Right cardiac atrium (tissue), 5 donors: ENCODE measurements around the gene NUP214. TPM values are rescaled to one million over a fixed set of nuclear protein-coding genes. Genes with fewer than 3 reads are reported as not detected.
A peak's percentile ranks its signal among the peaks of the same experiment; 100 is the strongest.

Experiments used
- ATAC-seq, 2 donors: fragments of 200-7000 bp; cut with Tn5 transposase; one replicate each; pipeline versions ENCODE4 v1.8.0 to v1.9.1; 2020; ENCODE audit warnings: moderate library complexity in 2 of 2, mild to moderate bottlenecking in 1 of 2
- DNase-seq, 3 donors: peaks; one replicate each; pipeline ENCODE4 v3.0.0-alpha.2; 2020
- H3K27ac ChIP-seq: one replicate; pipeline ENCODE4 v1.5.1; 2013; ENCODE audit warnings: mild to moderate bottlenecking, low read length, control low read depth, moderate library complexity
- H3K27me3 ChIP-seq: one replicate; pipeline ENCODE4 v1.6.1; 2013; ENCODE audit not compliant: control insufficient read depth, insufficient read depth
- H3K4me1 ChIP-seq: one replicate; pipeline ENCODE4 v1.6.1; 2013; ENCODE audit warnings: low read length; ENCODE audit not compliant: control insufficient read depth, insufficient read depth
- H3K4me3 ChIP-seq: one replicate; pipeline ENCODE4 v1.5.1; 2013; ENCODE audit warnings: low read length, control low read depth
- H3K9me3 ChIP-seq: one replicate; pipeline ENCODE4 v1.6.1; 2013; ENCODE audit warnings: low read length; ENCODE audit not compliant: control insufficient read depth
- WGBS: extraction: QIAGEN DNeasy Blood & Tissue Kit; methylation state at CpG from one replicate; pipeline ENCODE4 v1.1.7; 2013; 5-methylcytosine and 5-hydroxymethylcytosine counted together
- intact Hi-C, 4 donors: fragments of 100-400 bp; cut with DNase I; formaldehyde crosslinking; loops; one replicate each; pipeline versions ENCODE4 v1.11.0 to v1.14.0; 2022 to 2023
- polyA plus RNA-seq: library from polyadenylated mRNA; stranded (reverse); fragments of 200-250 nt; gene quantifications from one replicate; pipeline ENCODE4 v1.2.3, GENCODE V29; 2013
- total RNA-seq, 4 donors: library from RNA; stranded (reverse); fragmentation: NEBNext Ultra II Directional; extraction: Animal tissue kit (Norgen Biotek cat#: 25700); gene quantifications; one replicate each; pipeline ENCODE4 v1.2.1, GENCODE V29; 2021
- donor health status: healthy with polysubstance abuse.
- donor health status: DM: no; HTN: yes; CAD: no.
- donor health status: DM: no; HTN: no; CAD: no.
- donor health status: DM: no; HTN: yes; CAD: no; lungs with severe emphysema.
- donor health status: DM: yes; HTN: yes; CAD: no.

NUP214 gene
- total and polyA plus RNA-seq, 5 donors, result 12.0 to 34.6 (median 27.5) TPM

DNA sequence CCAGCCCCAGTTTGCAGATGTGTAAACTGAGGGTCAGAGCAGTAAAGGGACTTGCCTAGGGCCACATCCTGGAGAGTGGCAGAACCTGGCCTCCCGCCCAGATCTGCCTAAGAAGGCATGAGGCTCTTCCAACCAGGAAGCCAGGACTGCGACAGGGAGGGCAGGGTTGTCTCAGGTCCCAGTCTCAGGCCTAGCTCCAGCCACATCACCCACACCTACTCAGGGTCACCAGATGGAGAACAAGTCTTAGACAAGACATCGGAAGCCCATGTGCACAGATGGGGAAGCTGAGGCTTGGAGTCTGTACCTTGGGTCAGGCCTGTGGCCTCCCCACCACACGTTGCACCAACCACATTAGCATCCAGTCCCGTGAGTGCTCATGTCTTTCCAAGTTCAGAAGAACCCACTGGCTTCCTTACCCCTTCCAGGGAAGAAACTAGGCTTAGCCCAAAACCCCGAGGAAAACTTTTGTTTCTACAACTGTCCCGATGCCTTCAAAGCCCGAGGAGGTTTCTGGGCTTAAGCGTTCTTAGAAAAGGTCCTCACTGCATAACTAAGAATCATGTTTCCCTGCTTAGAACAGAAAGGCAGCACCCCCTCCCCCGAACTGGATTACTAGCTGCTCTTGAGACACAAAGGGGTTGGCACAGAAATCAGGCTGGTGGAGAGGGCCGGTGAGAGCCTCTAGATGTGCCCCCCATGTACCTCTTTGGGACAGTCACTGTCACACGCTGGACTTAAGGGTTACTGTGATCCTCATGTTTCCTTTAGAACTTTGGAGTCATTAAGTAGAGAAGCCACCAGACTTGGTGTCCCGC lies 148.7 kb downstream of the NUP214 start:
- peak overlapping the region; percentile 86 for H3K4me3 ChIP-seq
- no peak for ATAC-seq
- H3K27me3 ChIP-seq, result no peaks in the 10 kb centered on the region
- H3K4me1 ChIP-seq, result peaks cover 6% of the 10 kb centered on the region
- intact Hi-C loops, result loop anchor here in 3 of 4 donors (2.0 to 10.0 kb wide), 3 partner anchors 89 to 99 kb away; no protein-coding TSS in a partner anchor
- peak overlapping the region; percentile 98 for H3K27ac ChIP-seq
- WGBS, result 38% methylated on average over 13 of the region's 13 CpGs
- no peaks in the 10 kb centered on the region for H3K9me3 ChIP-seq
- peak; percentile 46 to 77 (median 53) for DNase-seq

DNA sequence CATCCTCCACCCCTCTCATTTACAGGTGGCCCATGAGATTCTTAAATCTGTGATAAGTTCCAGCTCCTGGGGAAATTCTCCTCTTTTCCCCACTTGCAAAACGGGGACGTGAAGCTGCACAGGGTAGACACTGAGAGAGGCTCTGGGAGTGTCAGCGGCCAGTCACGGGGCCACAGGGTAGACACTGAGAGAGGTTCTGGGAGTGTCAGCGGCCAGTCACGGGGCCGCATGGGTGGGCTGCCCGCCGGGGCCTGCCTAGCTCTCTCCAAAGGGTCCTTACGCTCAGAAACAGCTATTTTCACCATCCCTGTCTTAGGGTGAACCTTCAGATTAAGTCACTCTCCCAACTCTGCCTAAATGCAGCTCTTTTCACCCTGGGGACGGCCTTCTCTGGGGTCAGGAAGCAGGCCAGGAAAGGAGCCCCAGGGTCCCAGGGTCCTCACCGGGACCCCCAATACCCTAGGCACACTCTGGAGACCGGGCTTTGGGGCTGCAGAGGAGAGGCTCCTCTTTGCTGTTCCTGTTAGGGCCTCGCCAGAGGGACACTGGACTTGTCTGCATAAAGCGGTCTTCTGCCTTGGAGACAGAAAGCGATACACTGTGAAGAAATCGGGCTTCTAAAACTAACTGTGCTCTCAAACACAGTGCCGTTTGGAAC lies 149.4 kb downstream of the NUP214 start:
- peak; percentile 39 to 40 for ATAC-seq
- peak; percentile 50 to 84 (median 82) for DNase-seq
- intact Hi-C loops, result loop anchor here (2.0 to 10.0 kb wide), 6 partner anchors 38 to 100 kb away; no protein-coding TSS in a partner anchor
- Histone ChIP-seq H3K4me3 (peak overlapping the region; percentile 86), H3K9me3 (no peaks in the 10 kb centered on the region), H3K27ac (peak overlapping the region; percentile 98), H3K4me1 (peaks cover 3% of the 10 kb centered on the region), H3K27me3 (no peaks in the 10 kb centered on the region)
- WGBS, result 40% methylated on average over 18 of the region's 18 CpGs

DNA sequence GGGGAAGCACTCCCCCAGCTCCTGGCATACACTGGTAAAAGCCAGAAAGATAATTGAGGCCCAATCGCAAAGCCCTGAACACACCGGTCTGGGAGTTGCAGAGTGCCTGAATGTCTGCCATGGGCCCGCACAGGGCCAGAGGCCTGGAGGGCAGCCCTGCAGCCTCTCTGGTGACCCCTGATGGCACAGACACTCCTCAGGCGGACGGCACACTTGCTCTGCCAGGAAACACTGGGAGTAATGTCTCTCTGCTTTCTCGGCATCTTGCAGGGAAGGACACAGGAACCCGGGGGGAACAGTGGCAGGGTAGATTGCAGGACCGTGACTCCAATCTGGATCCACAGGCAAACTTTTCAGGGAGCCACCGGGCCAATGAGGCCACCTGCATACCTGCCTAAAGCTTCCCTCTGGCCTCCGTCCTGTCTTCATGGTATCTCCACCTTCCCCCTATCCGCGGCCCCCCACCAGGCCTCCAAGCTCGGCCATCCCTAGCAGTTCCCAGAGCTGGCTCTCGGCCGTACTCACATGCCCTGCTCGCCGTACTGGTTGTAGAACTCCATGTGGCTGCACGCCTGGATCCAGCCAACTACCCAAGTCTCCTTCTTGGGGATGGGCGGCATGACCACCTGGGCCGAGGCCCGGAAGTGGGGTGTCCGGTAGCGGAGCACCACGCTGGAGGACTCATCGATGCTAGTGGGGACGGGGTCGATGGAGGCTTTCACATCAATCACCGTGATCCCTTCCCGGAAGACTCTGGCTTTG lies 150.1 kb downstream of the NUP214 start:
- Histone ChIP-seq H3K4me1 (peaks cover 3% of the 10 kb centered on the region), H3K4me3 (peak overlapping the region; percentile 86), H3K27ac (peak overlapping the region; percentile 98), H3K9me3 (no peaks in the 10 kb centered on the region), H3K27me3 (no peaks in the 10 kb centered on the region)
- 40% methylated on average over 29 of the region's 29 CpGs for WGBS
- DNase-seq (peak; percentile 44 to 83 (median 80)), ATAC-seq (peak; percentile 18 to 25)
- intact Hi-C loops, result loop anchor here (2.0 to 10.0 kb wide), 6 partner anchors 38 to 101 kb away; no protein-coding TSS in a partner anchor

DNA sequence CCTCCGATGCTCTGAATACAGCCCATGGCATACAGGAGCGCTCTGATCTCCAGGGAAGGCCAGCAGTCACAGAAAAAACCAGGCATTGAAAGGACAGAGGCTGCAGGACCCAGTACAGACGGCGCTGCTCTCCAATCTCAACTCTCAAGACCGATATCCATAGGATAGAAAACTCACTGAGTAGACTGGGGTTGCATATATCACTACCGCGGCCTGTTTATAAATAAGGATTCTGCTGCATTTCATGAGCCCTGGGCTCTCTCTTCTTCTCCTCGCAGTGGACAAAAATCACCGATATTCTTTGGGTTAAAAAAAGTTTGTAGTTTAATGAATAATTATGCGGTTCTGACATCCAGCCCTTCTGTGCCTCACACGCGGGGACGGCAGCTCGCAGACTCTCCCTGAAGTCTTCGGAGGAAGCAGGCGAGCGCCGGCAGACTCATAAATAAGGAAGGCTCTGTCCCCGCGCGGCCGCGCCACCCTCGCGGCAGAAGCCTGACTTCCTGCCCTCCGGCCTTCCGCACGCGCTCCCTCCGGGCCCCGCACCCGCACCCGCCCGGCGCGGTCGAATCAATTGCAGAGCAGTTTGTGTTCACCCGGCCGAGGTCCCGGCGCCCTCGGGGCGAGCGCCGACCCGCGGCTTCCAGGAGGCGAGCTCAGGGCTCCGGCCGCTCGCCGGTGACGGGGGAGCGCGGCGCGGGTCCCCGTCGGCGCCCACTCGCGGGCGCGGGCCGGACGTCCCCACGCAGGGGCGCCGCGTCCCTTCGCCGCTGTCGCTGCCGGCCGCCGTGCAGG lies 150.9 kb downstream of the NUP214 start, which contains the start of gene FAM78A:
TSS of gene FAM78A (minus strand) at position 417 of the 795 bp plus-strand sequence. CDS start at position 86, 331 bp downstream.
- intact Hi-C loops, result loop anchor here (5.0 to 10.0 kb wide), 5 partner anchors 39 to 101 kb away; no protein-coding TSS in a partner anchor
- WGBS, result 5% methylated on average over 76 of the region's 76 CpGs
- Histone ChIP-seq H3K27me3 (no peaks in the 10 kb centered on the region), H3K4me1 (peaks cover under 1% of the 10 kb centered on the region), H3K27ac (peak within 1 kb of the TSS; percentile 98), H3K4me3 (peak within 1 kb of the TSS; percentile 86), H3K9me3 (no peaks in the 10 kb centered on the region)
- DNase-seq (peak; percentile 67 to 88 (median 87)), ATAC-seq (peak in 1 of 2 donors; percentile 2)

DNA sequence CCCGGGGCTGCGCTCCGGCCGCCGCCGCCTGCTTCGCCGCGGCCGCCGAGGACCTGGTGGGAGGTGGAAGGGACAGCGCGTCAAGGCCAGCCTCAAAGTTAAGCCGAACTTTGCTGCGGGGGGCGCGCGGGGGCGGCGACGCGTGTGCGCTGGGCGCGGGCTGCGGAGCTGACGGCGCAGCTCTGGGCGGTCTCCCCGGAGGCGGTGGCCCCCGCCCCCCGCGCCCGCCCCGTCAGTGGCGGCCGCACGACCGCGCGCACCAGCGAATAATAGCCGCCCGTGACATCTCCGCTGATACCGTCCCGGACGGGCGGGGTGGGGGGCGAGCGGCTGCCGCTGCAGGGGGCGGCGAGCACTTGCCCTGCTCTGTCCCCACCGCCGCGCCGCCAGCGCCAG lies 151.5 kb downstream of the NUP214 start:
- WGBS, result under 1% methylated on average over 60 of the region's 60 CpGs
- DNase-seq, result peak in 2 of 3 donors; percentile 78 to 82
- no peaks in the 10 kb centered on the region for H3K9me3 ChIP-seq
- peak overlapping the region; percentile 98 for H3K27ac ChIP-seq
- intact Hi-C loops, result loop anchor here (5.0 to 10.0 kb wide), 5 partner anchors 40 to 102 kb away; no protein-coding TSS in a partner anchor
- H3K27me3 ChIP-seq, result no peaks in the 10 kb centered on the region
- H3K4me1 ChIP-seq, result no peaks in the 10 kb centered on the region
- ATAC-seq, result peak; percentile 3 to 15
- peak overlapping the region; percentile 86 for H3K4me3 ChIP-seq

DNA sequence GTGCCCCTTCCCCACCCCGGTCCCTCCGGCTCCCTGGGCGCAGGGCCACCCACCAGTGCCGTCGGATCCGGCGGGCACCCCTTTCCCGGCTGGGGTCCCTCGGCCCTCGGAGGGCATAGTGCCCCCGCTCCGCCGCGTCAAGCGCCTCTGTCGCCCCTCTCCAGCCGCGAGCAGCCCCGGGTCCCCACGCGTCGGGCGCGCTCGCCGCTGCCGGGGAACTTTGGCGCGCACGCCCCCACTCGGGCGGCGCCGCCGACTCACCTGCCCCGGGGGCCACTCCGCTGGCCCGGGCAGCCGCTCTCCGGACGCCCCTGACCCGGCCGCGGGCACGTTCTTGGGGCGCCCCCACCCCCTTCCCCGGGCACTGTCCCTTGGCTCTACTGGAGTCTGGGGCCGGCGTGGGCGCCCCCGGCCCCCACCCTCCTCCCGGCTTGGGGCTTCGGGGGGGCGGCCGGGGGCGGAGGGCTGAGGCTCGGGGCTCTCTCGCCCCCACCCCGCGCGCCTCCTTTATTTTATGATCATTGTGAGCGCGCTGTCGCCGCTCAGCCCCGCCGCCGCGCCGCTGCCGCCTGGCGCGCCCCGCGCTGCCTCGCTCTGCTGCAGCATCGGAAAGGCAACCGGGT lies 152.0 kb downstream of the NUP214 start:
- H3K27me3 ChIP-seq, result no peaks in the 10 kb centered on the region
- peak overlapping the region; percentile 65 for H3K27ac ChIP-seq
- ATAC-seq, result no peak
- intact Hi-C loops, result loop anchor here (5.0 to 10.0 kb wide), 5 partner anchors 40 to 103 kb away; no protein-coding TSS in a partner anchor
- peak overlapping the region; percentile 86 for H3K4me3 ChIP-seq
- peak in 1 of 3 donors; percentile 68 for DNase-seq
- WGBS, result under 1% methylated on average over 78 of the region's 78 CpGs
- no peaks in the 10 kb centered on the region for H3K9me3 ChIP-seq
- H3K4me1 ChIP-seq, result no peaks in the 10 kb centered on the region

DNA sequence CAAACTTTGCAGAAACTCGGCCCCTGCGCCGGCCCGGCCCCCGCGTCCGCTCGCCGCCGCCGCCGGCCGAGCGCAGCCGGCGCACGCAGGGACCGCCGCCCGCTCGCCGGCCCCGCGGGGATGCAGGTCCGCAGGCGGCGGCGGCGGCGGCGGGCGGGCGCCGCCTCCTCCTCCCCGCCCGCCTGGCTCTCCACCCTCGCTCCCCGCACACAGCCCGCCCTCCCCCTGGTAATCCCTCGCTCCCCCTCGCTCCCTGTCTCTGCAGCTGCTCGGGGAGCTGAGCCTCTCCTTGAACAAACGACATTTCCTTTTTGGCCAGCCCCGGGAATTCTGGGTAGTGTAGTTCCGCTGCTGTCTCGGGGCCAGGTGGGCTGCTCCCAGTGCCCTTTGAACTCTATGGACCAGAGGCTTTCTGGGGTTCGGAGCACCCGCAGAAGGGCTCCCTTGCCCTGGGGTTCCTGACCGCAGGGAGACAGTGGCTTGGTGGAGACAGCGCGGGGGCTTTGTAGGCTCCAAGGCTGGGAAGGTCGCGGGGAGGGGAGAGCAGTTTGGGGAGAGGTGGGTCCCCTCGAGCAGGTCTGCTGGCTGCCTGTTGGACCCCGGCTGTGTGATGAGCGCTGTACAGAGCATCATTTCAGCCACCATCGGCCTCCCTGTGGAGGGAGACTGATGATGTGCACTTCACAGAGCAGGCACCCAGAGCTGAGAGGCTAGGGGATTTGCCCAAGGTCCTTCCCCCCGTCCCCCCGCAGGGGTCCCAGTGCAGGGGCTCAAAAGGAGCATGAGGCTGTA lies 152.7 kb downstream of the NUP214 start:
- peak overlapping the region; percentile 86 for H3K4me3 ChIP-seq
- H3K4me1 ChIP-seq, result no peaks in the 10 kb centered on the region
- intact Hi-C loops, result loop anchor here (5.0 to 10.0 kb wide), 5 partner anchors 41 to 103 kb away; no protein-coding TSS in a partner anchor
- peak overlapping the region; percentile 83 for H3K27ac ChIP-seq
- ATAC-seq, result peak; percentile 64 to 69
- peak; percentile 87 to 93 (median 93) for DNase-seq
- 8% methylated on average over 58 of the region's 59 CpGs for WGBS
- no peaks in the 10 kb centered on the region for H3K9me3 ChIP-seq
- H3K27me3 ChIP-seq, result no peaks in the 10 kb centered on the region

DNA sequence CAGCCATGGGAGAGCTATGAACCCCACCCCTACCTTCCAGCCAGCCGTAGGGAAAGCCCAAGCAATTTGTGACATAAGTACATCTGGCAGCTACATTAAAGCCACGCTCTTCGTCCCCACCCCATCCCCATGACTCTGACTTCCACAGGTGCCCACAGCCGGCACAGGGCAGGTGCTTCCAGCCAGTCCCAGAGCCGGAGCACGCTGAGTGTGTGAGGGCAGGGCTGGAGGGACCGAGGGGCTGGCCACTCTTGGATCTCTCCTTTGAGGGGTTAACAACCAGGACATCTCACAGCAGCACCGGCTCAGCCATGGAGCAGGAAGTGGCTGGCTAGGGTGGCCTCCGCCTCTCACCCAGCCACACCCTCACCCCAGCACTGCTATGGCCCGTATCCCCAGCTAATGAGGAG lies 153.3 kb downstream of the NUP214 start:
- ATAC-seq (no peak), DNase-seq (peak in 2 of 3 donors; percentile 58 to 65)
- WGBS, result 43% methylated on average over 10 of the region's 10 CpGs
- intact Hi-C loops, result loop anchor here (5.0 to 10.0 kb wide), 5 partner anchors 41 to 104 kb away; no protein-coding TSS in a partner anchor
- H3K4me3 ChIP-seq, result no peak overlapping the region
- H3K9me3 ChIP-seq, result no peaks in the 10 kb centered on the region
- no peaks in the 10 kb centered on the region for H3K27me3 ChIP-seq
- H3K27ac ChIP-seq, result peak overlapping the region; percentile 83
- H3K4me1 ChIP-seq, result no peaks in the 10 kb centered on the region
